HUES6 (cell line): ENCODE data around the gene CIPC.
A peak's percentile ranks its signal among the peaks of the same experiment; 100 is the strongest.

Experiments
- H3K27ac ChIP-seq: 2 replicates; pipeline ENCODE4 v1.7.0; 2013; ENCODE audit warnings: low read depth, mild to moderate bottlenecking, low read length, inconsistent platforms
- H3K27me3 ChIP-seq: 2 replicates; pipeline ENCODE4 v1.6.1; 2013; ENCODE audit warnings: low read length; ENCODE audit not compliant: control insufficient read depth, insufficient read depth
- H3K36me3 ChIP-seq: 2 replicates; pipeline ENCODE4 v1.6.1; 2013; ENCODE audit warnings: low read length; ENCODE audit not compliant: control insufficient read depth, insufficient read depth
- H3K4me1 ChIP-seq: 2 replicates; pipeline ENCODE4 v1.6.1; 2013; ENCODE audit warnings: low read length; ENCODE audit not compliant: control insufficient read depth, insufficient read depth
- H3K4me3 ChIP-seq: 2 replicates; pipeline ENCODE4 v1.5.1; 2013; ENCODE audit warnings: low read depth, low read length
- H3K9ac ChIP-seq: one replicate; pipeline ENCODE4 v1.6.1; 2013; ENCODE audit warnings: mild to moderate bottlenecking, low read length
- H3K9me3 ChIP-seq: 2 replicates; pipeline ENCODE4 v1.6.1; 2013; ENCODE audit warnings: low read depth, low read length; ENCODE audit not compliant: control insufficient read depth, insufficient read depth

Gene CIPC

DNA sequence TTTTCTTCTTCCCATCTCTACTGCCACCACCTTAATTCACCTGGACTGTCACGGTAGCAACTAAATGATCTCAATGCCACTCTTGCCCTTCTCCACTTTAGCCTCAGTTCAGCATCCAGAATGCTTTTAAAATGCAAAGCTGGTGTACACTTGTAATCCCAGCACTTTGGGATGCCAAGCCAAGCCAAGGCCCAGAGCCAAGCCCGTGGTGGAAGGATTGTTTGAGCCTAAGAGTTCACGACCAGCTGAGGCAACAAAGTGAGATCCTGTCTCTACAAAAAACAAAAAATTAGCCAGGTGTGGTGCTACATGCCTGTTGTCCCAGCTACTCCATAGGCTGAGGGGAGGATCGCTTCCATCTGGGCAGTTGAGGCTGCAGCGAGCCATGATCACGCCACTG is 5.9 kb downstream of the CIPC start:
- Histone ChIP-seq H3K36me3 (peaks cover 26% of the 10 kb centered on the region), H3K4me1 (peaks cover 33% of the 10 kb centered on the region), H3K4me3 (no peak overlapping the region)

GRCh38 chr14:77104393-77104792 is 6.3 kb downstream of the CIPC start:
- Histone ChIP-seq H3K27ac (no peak overlapping the region), H3K4me1 (peaks cover 29% of the 10 kb centered on the region), H3K36me3 (peaks cover 28% of the 10 kb centered on the region), H3K27me3 (no peaks in the 10 kb centered on the region), H3K9ac (no peak overlapping the region), H3K4me3 (no peak overlapping the region), H3K9me3 (no peaks in the 10 kb centered on the region)

More for the DNA sequence above, 5.9 kb downstream of the CIPC start:
- H3K9ac ChIP-seq, result no peak overlapping the region
- no peak overlapping the region for H3K27ac ChIP-seq
- no peaks in the 10 kb centered on the region for H3K9me3 ChIP-seq
- H3K27me3 ChIP-seq, result no peaks in the 10 kb centered on the region

- Histone ChIP-seq H3K9ac (peak overlapping the region; percentile 26), H3K36me3 (peaks cover 33% of the 10 kb centered on the region), H3K9me3 (no peaks in the 10 kb centered on the region), H3K4me1 (peaks cover 36% of the 10 kb centered on the region), H3K27me3 (no peaks in the 10 kb centered on the region), H3K27ac (no peak overlapping the region), H3K4me3 (no peak overlapping the region)
These were observed 7.3 kb downstream of the CIPC start for GRCh38 chr14:77105145-77105939.

DNA sequence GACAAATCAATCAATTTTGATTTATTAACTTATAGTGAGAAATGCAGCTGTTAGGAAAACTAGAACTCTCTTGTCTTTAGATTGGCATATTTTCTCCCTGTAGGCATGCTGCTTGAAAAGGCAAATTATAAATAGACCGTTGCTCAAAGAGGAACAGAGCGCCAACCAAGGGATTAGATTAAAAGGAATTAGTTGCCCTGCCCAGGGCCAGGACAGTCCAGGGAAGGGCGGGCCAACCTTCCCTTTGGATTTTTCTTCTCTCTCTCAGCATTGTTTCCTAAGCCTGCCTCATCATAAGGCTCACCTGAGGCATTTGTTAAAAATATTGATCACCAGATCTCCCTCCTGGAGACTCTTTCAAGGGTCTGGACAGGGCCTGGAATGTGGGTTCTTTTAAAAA is 8.6 kb downstream of the CIPC start:
- Histone ChIP-seq H3K4me3 (no peak overlapping the region), H3K9me3 (no peaks in the 10 kb centered on the region), H3K27ac (no peak overlapping the region), H3K36me3 (peaks cover 35% of the 10 kb centered on the region), H3K27me3 (no peaks in the 10 kb centered on the region), H3K4me1 (peaks cover 47% of the 10 kb centered on the region), H3K9ac (no peak overlapping the region)

- Histone ChIP-seq H3K27ac (no peak overlapping the region), H3K9ac (no peak overlapping the region), H3K4me1 (peaks cover 51% of the 10 kb centered on the region), H3K27me3 (no peaks in the 10 kb centered on the region), H3K4me3 (no peak overlapping the region), H3K9me3 (no peaks in the 10 kb centered on the region), H3K36me3 (peaks cover 40% of the 10 kb centered on the region)
These were observed 9.2 kb downstream of the CIPC start for GRCh38 chr14:77107228-77107627.

GRCh38 chr14:77108753-77109152 is 10.7 kb downstream of the CIPC start:
- no peaks in the 10 kb centered on the region for H3K27me3 ChIP-seq
- peaks cover 51% of the 10 kb centered on the region for H3K4me1 ChIP-seq
- no peak overlapping the region for H3K27ac ChIP-seq
- H3K36me3 ChIP-seq, result peaks cover 54% of the 10 kb centered on the region
- H3K4me3 ChIP-seq, result no peak overlapping the region
- no peak overlapping the region for H3K9ac ChIP-seq
- no peaks in the 10 kb centered on the region for H3K9me3 ChIP-seq

- Histone ChIP-seq H3K36me3 (peaks cover 63% of the 10 kb centered on the region), H3K9me3 (no peaks in the 10 kb centered on the region), H3K27me3 (no peaks in the 10 kb centered on the region), H3K4me3 (no peak overlapping the region), H3K4me1 (peaks cover 42% of the 10 kb centered on the region), H3K27ac (no peak overlapping the region; the same call in 1 of the 2 replicates), H3K9ac (no peak overlapping the region)
These were observed 11.6 kb downstream of the CIPC start for GRCh38 chr14:77109656-77110055.

- peaks cover 69% of the 10 kb centered on the region for H3K36me3 ChIP-seq
- peaks cover 36% of the 10 kb centered on the region for H3K4me1 ChIP-seq
- no peaks in the 10 kb centered on the region for H3K27me3 ChIP-seq
- H3K27ac ChIP-seq, result peak overlapping the region; percentile 43
- H3K4me3 ChIP-seq, result no peak overlapping the region
- H3K9ac ChIP-seq, result no peak overlapping the region
- H3K9me3 ChIP-seq, result no peaks in the 10 kb centered on the region
These were observed 12.2 kb downstream of the CIPC start for GRCh38 chr14:77110286-77110685.

DNA sequence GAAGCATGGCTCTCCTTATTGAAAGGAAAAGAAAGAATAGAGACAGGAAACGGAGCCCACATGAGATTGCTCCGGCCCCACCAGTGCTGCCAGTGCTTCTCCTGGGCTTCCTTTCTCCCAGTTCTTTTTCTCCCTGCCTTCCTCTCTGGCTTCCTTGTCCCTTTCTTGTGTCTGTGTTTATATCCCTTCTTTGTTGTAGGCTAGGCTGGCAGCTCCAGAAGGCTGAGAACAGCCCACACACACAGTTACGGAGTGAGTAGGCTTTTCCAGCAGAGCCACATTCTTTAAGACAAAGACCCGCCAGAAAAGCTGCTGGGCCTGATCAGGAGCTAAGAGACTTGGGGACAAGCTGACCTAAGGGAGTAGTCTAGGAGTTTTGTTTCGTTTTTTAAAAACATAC is 13.0 kb downstream of the CIPC start:
- H3K4me3 ChIP-seq, result peak overlapping the region; percentile 12; the same call in 1 of the 2 replicates
- H3K4me1 ChIP-seq, result peaks cover 29% of the 10 kb centered on the region
- H3K9ac ChIP-seq, result peak overlapping the region; percentile 43
- peak overlapping the region; percentile 43 for H3K27ac ChIP-seq
- H3K9me3 ChIP-seq, result no peaks in the 10 kb centered on the region
- peaks cover 71% of the 10 kb centered on the region for H3K36me3 ChIP-seq
- no peaks in the 10 kb centered on the region for H3K27me3 ChIP-seq

GRCh38 chr14:77113644-77114043 is 15.6 kb downstream of the CIPC start:
- Histone ChIP-seq H3K9ac (no peak overlapping the region), H3K4me1 (peaks cover 29% of the 10 kb centered on the region), H3K27me3 (no peaks in the 10 kb centered on the region), H3K9me3 (no peaks in the 10 kb centered on the region), H3K4me3 (no peak overlapping the region), H3K36me3 (peaks cover 64% of the 10 kb centered on the region), H3K27ac (no peak overlapping the region)

- H3K36me3 ChIP-seq, result peaks cover 60% of the 10 kb centered on the region
- no peak overlapping the region for H3K4me3 ChIP-seq
- no peak overlapping the region for H3K9ac ChIP-seq
- H3K27ac ChIP-seq, result no peak overlapping the region
- H3K9me3 ChIP-seq, result no peaks in the 10 kb centered on the region
- no peaks in the 10 kb centered on the region for H3K27me3 ChIP-seq
- H3K4me1 ChIP-seq, result peaks cover 25% of the 10 kb centered on the region
These were observed 16.6 kb downstream of the CIPC start for GRCh38 chr14:77114609-77115008.
